ENCODE results near the gene DPH6. TPM values are rescaled to one million over a fixed set of nuclear protein-coding genes. Genes with fewer than 3 reads are reported as not detected.

The DPH6 gene
- total RNA-seq, 1 experiment from 2014 or later, result 25.7 TPM

GRCh38 chr15:35548435-35548834, 2.5 kb upstream of the DPH6 start:
- no peak overlapping the region for H3K4me3 ChIP-seq (ENCODE audit: low read depth, low read length, poor library complexity, severe bottlenecking)
- POLR2A ChIA-PET (ENCODE audit: low non-redundant PET), result no interaction called here

GRCh38 chr15:35547775-35548364, 1.9 kb upstream of the DPH6 start:
- Histone ChIP-seq H3K9me3 (ENCODE audit: low read depth, low read length, poor library complexity, severe bottlenecking) (no peaks in the 10 kb centered on the region), H3K4me1 (ENCODE audit: insufficient read depth, low read length, poor library complexity, severe bottlenecking) (peaks cover 8% of the 10 kb centered on the region), H3K4me3 (ENCODE audit: low read depth, low read length, poor library complexity, severe bottlenecking) (no peak overlapping the region), H3K27me3 (replicated peaks; ENCODE audit: insufficient read depth, low read depth, low read length, poor library complexity) (no peaks in the 10 kb centered on the region), H3K27ac (ENCODE audit: low read depth, low read length, poor library complexity, severe bottlenecking) (no peak overlapping the region), H3K36me3 (ENCODE audit: insufficient read depth, low read length, poor library complexity, severe bottlenecking) (no peaks in the 10 kb centered on the region)
- POLR2A ChIA-PET (ENCODE audit: low non-redundant PET), result no interaction called here
- BruUV-seq (replicated peaks), result no TSS peak
- intact Hi-C loops (cut with micrococcal nuclease; ENCODE audit: unreplicated experiment), result no loop called here
- CTCF ChIA-PET, result no interaction called here
- TF ChIP-seq CTCF (conservative IDR thresholded peaks at IDR 0.05; ENCODE audit: low read depth, low read length) (no peak), EZH2 (IDR thresholded peaks at IDR 0.05; ENCODE audit: borderline replicate concordance, low read depth, low read length, poor library complexity, severe bottlenecking) (no peak)
- no peak for DNase-seq (ENCODE audit: low spot score)

More at GRCh38 chr15:35548435-35548834, 2.5 kb upstream of the DPH6 start:
- peaks cover 8% of the 10 kb centered on the region for H3K4me1 ChIP-seq (ENCODE audit: insufficient read depth, low read length, poor library complexity, severe bottlenecking)
- CTCF ChIA-PET, result no interaction called here
- H3K9me3 ChIP-seq (ENCODE audit: low read depth, low read length, poor library complexity, severe bottlenecking), result no peaks in the 10 kb centered on the region
- intact Hi-C loops (cut with micrococcal nuclease; ENCODE audit: unreplicated experiment), result no loop called here
- TF ChIP-seq CTCF (conservative IDR thresholded peaks at IDR 0.05; ENCODE audit: low read depth, low read length) (no peak), EZH2 (IDR thresholded peaks at IDR 0.05; ENCODE audit: borderline replicate concordance, low read depth, low read length, poor library complexity, severe bottlenecking) (no peak)
- H3K36me3 ChIP-seq (ENCODE audit: insufficient read depth, low read length, poor library complexity, severe bottlenecking), result no peaks in the 10 kb centered on the region
- H3K27ac ChIP-seq (ENCODE audit: low read depth, low read length, poor library complexity, severe bottlenecking), result no peak overlapping the region
- no peaks in the 10 kb centered on the region for H3K27me3 ChIP-seq (replicated peaks; ENCODE audit: insufficient read depth, low read depth, low read length, poor library complexity)
- no TSS peak for BruUV-seq (replicated peaks)
- DNase-seq (ENCODE audit: low spot score), result peak; percentile 18

GRCh38 chr15:35546511-35547381, 781 bp upstream of the DPH6 start:
- DNase-seq (ENCODE audit: low spot score), result no peak
- CTCF ChIA-PET, result no interaction called here
- Histone ChIP-seq H3K4me3 (ENCODE audit: low read depth, low read length, poor library complexity, severe bottlenecking) (peak overlapping the region; percentile 64), H3K27ac (ENCODE audit: low read depth, low read length, poor library complexity, severe bottlenecking) (peak overlapping the region; percentile 98), H3K36me3 (ENCODE audit: insufficient read depth, low read length, poor library complexity, severe bottlenecking) (no peaks in the 10 kb centered on the region), H3K27me3 (replicated peaks; ENCODE audit: insufficient read depth, low read depth, low read length, poor library complexity) (no peaks in the 10 kb centered on the region), H3K9me3 (ENCODE audit: low read depth, low read length, poor library complexity, severe bottlenecking) (no peaks in the 10 kb centered on the region), H3K4me1 (ENCODE audit: insufficient read depth, low read length, poor library complexity, severe bottlenecking) (peaks cover 8% of the 10 kb centered on the region)
- POLR2A ChIA-PET (ENCODE audit: low non-redundant PET), result interaction anchor here (0.6 kb wide), 1 partner anchor 176 kb away, joined by 5 read pairs; no protein-coding TSS in a partner anchor
- TF ChIP-seq CTCF (conservative IDR thresholded peaks at IDR 0.05; ENCODE audit: low read depth, low read length) (no peak), EZH2 (IDR thresholded peaks at IDR 0.05; ENCODE audit: borderline replicate concordance, low read depth, low read length, poor library complexity, severe bottlenecking) (no peak)
- BruUV-seq (replicated peaks), result no TSS peak
- intact Hi-C loops (cut with micrococcal nuclease; ENCODE audit: unreplicated experiment), result no loop called here

Data from A673 (cell line).